ENCODE results near the gene OR10G7.

OR10G7 gene

DNA sequence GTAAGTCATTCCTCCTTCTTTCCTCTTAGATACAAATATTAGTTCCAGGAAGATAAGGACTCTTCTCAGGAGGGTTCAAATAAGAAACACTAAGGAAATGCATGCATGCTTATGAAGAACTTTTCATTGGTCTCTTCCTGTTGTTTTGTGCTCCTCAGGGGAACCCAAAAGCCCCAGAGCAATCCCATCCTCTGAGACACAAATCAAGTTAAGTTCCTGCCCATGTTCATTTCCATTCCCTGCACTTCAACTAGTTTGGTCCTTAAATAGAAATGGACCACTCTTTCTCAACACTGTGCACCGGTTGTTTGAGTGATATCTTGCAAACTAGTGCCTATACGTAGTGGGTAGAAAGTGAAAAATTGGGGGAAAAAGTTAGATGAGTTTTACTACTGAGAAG lies 28.4 kb downstream of the OR10G7 start, which contains the start of gene OR10G4:
TSS of gene OR10G4 (plus strand) at position 301 of the 400 bp plus-strand sequence. CDS start 2,578 bp downstream, outside the sequence.
- Histone ChIP-seq H3K23ac (ENCODE audit: low read length) (no peak within 1 kb of the TSS), H3K9ac (ENCODE audit: low read length) (no peak within 1 kb of the TSS), H4K12ac (ENCODE audit: low read depth, low read length) (no peak within 1 kb of the TSS), H3K18ac (ENCODE audit: low read length) (no peak within 1 kb of the TSS), H3K4ac (ENCODE audit: low read depth, low read length) (no peak within 1 kb of the TSS), H2BK120ac (ENCODE audit: insufficient read depth, low read length, poor library complexity) (no peak within 1 kb of the TSS), H3K27me3 (ENCODE audit: insufficient read depth, low read length) (no peaks in the 10 kb centered on the region), H3K27ac (ENCODE audit: low read depth, low read length) (no peak within 1 kb of the TSS), H3K9me3 (ENCODE audit: insufficient read depth, low read depth, low read length) (no peaks in the 10 kb centered on the region), H3K4me1 (ENCODE audit: control insufficient read depth in 1 of 2, insufficient read depth in 2 of 2, low read length in 2 of 2) (no peaks in the 10 kb centered on the region), H3K14ac (ENCODE audit: low read length) (no peak within 1 kb of the TSS), H3K79me2 (ENCODE audit: control insufficient read depth, insufficient read depth, low read length, poor library complexity) (no peaks in the 10 kb centered on the region), H2AK5ac (ENCODE audit: low read length) (no peak within 1 kb of the TSS), H2BK12ac (ENCODE audit: low read length) (no peak within 1 kb of the TSS), H2BK5ac (ENCODE audit: low read depth, low read length, poor library complexity) (no peak within 1 kb of the TSS), H4K8ac (ENCODE audit: low read depth, low read length) (no peak within 1 kb of the TSS), H3K4me3 (ENCODE audit: low read depth, low read length) (no peak within 1 kb of the TSS), H4K91ac (ENCODE audit: low read depth, low read length) (no peak within 1 kb of the TSS), H3K4me2 (ENCODE audit: low read length) (no peak within 1 kb of the TSS), H3K36me3 (ENCODE audit: control insufficient read depth in 1 of 2, insufficient read depth in 2 of 2, low read length in 2 of 2) (no peaks in the 10 kb centered on the region), H3K79me1 (ENCODE audit: low read length) (no peaks in the 10 kb centered on the region), H2AFZ (ENCODE audit: insufficient read depth, low read length, poor library complexity) (no peak within 1 kb of the TSS)
- no CpG with 5 or more reads among the region's 2 CpGs for WGBS (ENCODE audit: extremely low coverage, insufficient coverage, insufficient read length)
- no peak for DNase-seq

DNA sequence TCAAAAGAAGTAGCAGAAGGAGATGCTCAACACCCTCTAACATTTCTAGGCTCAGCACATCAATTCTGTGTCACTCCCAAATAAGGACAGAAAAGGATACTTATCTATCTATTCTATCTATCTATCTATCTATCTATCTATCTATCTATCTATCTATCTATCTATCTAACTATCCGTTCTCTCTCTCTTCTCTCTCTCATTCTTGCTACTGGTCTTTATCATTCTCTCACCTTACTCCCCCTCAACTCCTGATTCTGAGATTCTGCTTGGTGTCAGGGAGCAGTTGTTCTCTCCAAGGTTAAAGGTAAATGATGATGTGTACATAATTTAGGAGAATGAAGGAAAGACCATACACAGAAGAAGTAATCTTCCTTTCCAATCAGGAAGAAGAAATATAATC lies 46.0 kb downstream of the OR10G7 start, which contains the start of gene OR10G6:
TSS of gene OR10G6 (minus strand) at position 43 of the 400 bp plus-strand sequence. CDS start at position 43, 0 bp downstream.
- H2BK5ac ChIP-seq (ENCODE audit: low read depth, low read length, poor library complexity): no peak within 1 kb of the TSS
- no peak within 1 kb of the TSS for H3K14ac ChIP-seq (ENCODE audit: low read length)
- H2AFZ ChIP-seq (ENCODE audit: insufficient read depth, low read length, poor library complexity): no peak within 1 kb of the TSS
- H3K4ac ChIP-seq (ENCODE audit: low read depth, low read length): no peak within 1 kb of the TSS
- WGBS (ENCODE audit: extremely low coverage, insufficient coverage, insufficient read length): no CpG with 5 or more reads among the region's 1 CpG
- no peaks in the 10 kb centered on the region for H3K4me1 ChIP-seq (ENCODE audit: control insufficient read depth in 1 of 2, insufficient read depth in 2 of 2, low read length in 2 of 2)
- no peak within 1 kb of the TSS for H4K12ac ChIP-seq (ENCODE audit: low read depth, low read length)
- no peak within 1 kb of the TSS for H3K27ac ChIP-seq (ENCODE audit: low read depth, low read length)
- no peaks in the 10 kb centered on the region for H3K79me2 ChIP-seq (ENCODE audit: control insufficient read depth, insufficient read depth, low read length, poor library complexity)
- peak within 1 kb of the TSS; percentile 82 for H3K23ac ChIP-seq (ENCODE audit: low read length)
- no peaks in the 10 kb centered on the region for H3K36me3 ChIP-seq (ENCODE audit: control insufficient read depth in 1 of 2, insufficient read depth in 2 of 2, low read length in 2 of 2)
- H4K8ac ChIP-seq (ENCODE audit: low read depth, low read length): no peak within 1 kb of the TSS
- no peaks in the 10 kb centered on the region for H3K79me1 ChIP-seq (ENCODE audit: low read length)
- no peak within 1 kb of the TSS for H3K9ac ChIP-seq (ENCODE audit: low read length)
- no peak within 1 kb of the TSS for H4K91ac ChIP-seq (ENCODE audit: low read depth, low read length)
- no peak for DNase-seq
- H3K27me3 ChIP-seq (ENCODE audit: insufficient read depth, low read length): no peaks in the 10 kb centered on the region
- H2AK5ac ChIP-seq (ENCODE audit: low read length): no peak within 1 kb of the TSS
- no peak within 1 kb of the TSS for H3K4me2 ChIP-seq (ENCODE audit: low read length)
- no peak within 1 kb of the TSS for H3K18ac ChIP-seq (ENCODE audit: low read length)
- H2BK12ac ChIP-seq (ENCODE audit: low read length): no peak within 1 kb of the TSS
- H3K4me3 ChIP-seq (ENCODE audit: low read depth, low read length): peak within 1 kb of the TSS; percentile 45
- H3K9me3 ChIP-seq (ENCODE audit: insufficient read depth, low read depth, low read length): no peaks in the 10 kb centered on the region
- H2BK120ac ChIP-seq (ENCODE audit: insufficient read depth, low read length, poor library complexity): no peak within 1 kb of the TSS
